HepG2 (cell line): ENCODE data around the gene KRTCAP2. TPM values are rescaled to one million over a fixed set of nuclear protein-coding genes. Genes with fewer than 3 reads are reported as not detected.

Source experiments
- ARNT2 ChIP-seq: sonication (generic); formaldehyde crosslinking; IDR thresholded peaks from 2 replicates; pipeline ENCODE4 v1.8.0; 2022; ENCODE audit warnings: mild to moderate bottlenecking, low read depth, missing genetic modification reagents, moderate library complexity
- ATF6 ChIP-seq: sonication (generic); formaldehyde crosslinking; conservative IDR thresholded peaks from 2 replicates; pipeline ENCODE4 v1.4.0; 2020; ENCODE audit warnings: missing genetic modification reagents
- CAMTA2 ChIP-seq: sonication (generic); formaldehyde crosslinking; IDR thresholded peaks from 2 replicates; pipeline ENCODE4 v1.4.0; 2020; ENCODE audit warnings: mild to moderate bottlenecking, missing genetic modification reagents, borderline replicate concordance
- CREB1 ChIP-seq, 2 experiments: fragments of 450-650 bp in 1 of 2; IDR thresholded peaks; 2 replicates each; pipeline ENCODE4 v1.6.1; 2016 to 2017; ENCODE audit warnings: control low read depth in 1 of 2, mild to moderate bottlenecking in 1 of 2, missing compliant biosample characterization in 1 of 2, missing genetic modification characterization in 1 of 2
- HHEX ChIP-seq: IDR thresholded peaks from 2 replicates; pipeline ENCODE4 v1.6.1; 2016; ENCODE audit warnings: control low read depth
- JUN ChIP-seq: sonication (generic); formaldehyde crosslinking; IDR thresholded peaks from 2 replicates; pipeline ENCODE4 v1.4.0; 2020; ENCODE audit warnings: mild to moderate bottlenecking, missing genetic modification reagents
- NCOA5 ChIP-seq: sonication (generic); formaldehyde crosslinking; IDR thresholded peaks from 2 replicates; pipeline ENCODE4 v1.4.0; 2020; ENCODE audit warnings: missing genetic modification reagents
- NONO ChIP-seq, 2 experiments: fragments of 450-650 bp in 1 of 2; sonication (generic) in 1 of 2; formaldehyde crosslinking in 1 of 2; IDR thresholded peaks in 1 of 2; conservative IDR thresholded peaks in 1 of 2; 2 replicates each; pipeline versions ENCODE4 v1.6.1 to v1.8.0; 2017 to 2022; ENCODE audit warnings: mild to moderate bottlenecking in 1 of 2, missing genetic modification reagents in 1 of 2, moderate library complexity in 1 of 2
- NR0B2 ChIP-seq: sonication (generic); formaldehyde crosslinking; IDR thresholded peaks from 2 replicates; pipeline ENCODE4 v1.4.0; 2020; ENCODE audit warnings: mild to moderate bottlenecking, missing genetic modification reagents
- POLR2AphosphoS5 ChIP-seq: IDR thresholded peaks from 2 replicates; pipeline ENCODE4 v1.6.1; 2012; ENCODE audit warnings: low read depth, low read length
- SP2 ChIP-seq: sonication (generic); formaldehyde crosslinking; IDR thresholded peaks from 2 replicates; pipeline ENCODE4 v1.5.1; 2020; ENCODE audit warnings: mild to moderate bottlenecking, missing genetic modification reagents
- SRSF1 ChIP-seq: fragments of 200-400 bp; formaldehyde crosslinking; optimal IDR thresholded peaks from 2 replicates; pipeline ENCODE3; 2017; ENCODE audit warnings: mild to moderate bottlenecking, low read depth, low read length, moderate library complexity
- TEAD3 ChIP-seq: optimal IDR thresholded peaks from 2 replicates; pipeline ENCODE3; 2016; ENCODE audit warnings: borderline replicate concordance
- TOE1 ChIP-seq: sonication (generic); formaldehyde crosslinking; IDR thresholded peaks from 2 replicates; pipeline ENCODE4 v1.4.0; 2020; ENCODE audit warnings: mild to moderate bottlenecking, missing genetic modification reagents
- TRIM22 ChIP-seq: fragments of 450-650 bp; IDR thresholded peaks from 2 replicates; pipeline ENCODE4 v1.6.1; 2017
- ZBTB20 ChIP-seq: sonication (generic); formaldehyde crosslinking; IDR thresholded peaks from 2 replicates; pipeline ENCODE4 v1.8.1; 2023; ENCODE audit warnings: missing genetic modification reagents, low read depth, mild to moderate bottlenecking, borderline replicate concordance
- ZFYVE20 ChIP-seq: sonication (generic); formaldehyde crosslinking; IDR thresholded peaks from 2 replicates; pipeline ENCODE4 v1.8.0; 2023; ENCODE audit warnings: low read depth, mild to moderate bottlenecking, moderate library complexity, missing genetic modification reagents, borderline replicate concordance
- ZNF264 ChIP-seq: sonication (generic); formaldehyde crosslinking; IDR thresholded peaks from 2 replicates; pipeline ENCODE4 v1.4.0; 2020; ENCODE audit warnings: missing genetic modification reagents
- ZNF512 ChIP-seq: sonication (generic); formaldehyde crosslinking; IDR thresholded peaks from 2 replicates; pipeline ENCODE4 v1.4.0; 2020; ENCODE audit warnings: mild to moderate bottlenecking, missing genetic modification reagents
- ZNF576 ChIP-seq: sonication (generic); formaldehyde crosslinking; IDR thresholded peaks from 2 replicates; pipeline ENCODE4 v1.4.0; 2020; ENCODE audit warnings: mild to moderate bottlenecking, missing genetic modification reagents
- ZNF615 ChIP-seq: sonication (generic); formaldehyde crosslinking; IDR thresholded peaks from 2 replicates; pipeline ENCODE4 v1.5.0; 2020; ENCODE audit warnings: mild to moderate bottlenecking, missing genetic modification reagents, borderline replicate concordance
- ZSCAN5A ChIP-seq: sonication (generic); formaldehyde crosslinking; IDR thresholded peaks from 2 replicates; pipeline ENCODE4 v1.8.0; 2022; ENCODE audit warnings: mild to moderate bottlenecking, missing genetic modification reagents, borderline replicate concordance
- polyA plus RNA-seq, 8 experiments: library from polyadenylated mRNA; depleted of rRNA in 3 of 8; stranded (reverse) in 7 of 8; unstranded in 1 of 8; fragments of >200 nt; fragmentation: Illumina TruSeq in 4 of 8; extraction: Trizol in 4 of 8; gene quantifications; 2 replicates each; pipeline versions ENCODE4 v1.2.1 to v1.2.3, GENCODE V29; 2011 to 2016; ENCODE audit warnings: low read depth in 4 of 8, missing spikeins in 1 of 8, mixed read lengths in 1 of 8; ENCODE audit not compliant: insufficient read depth in 1 of 8
- total RNA-seq, 5 experiments: library from RNA; depleted of rRNA; stranded (reverse); fragments of >200 nt; fragmentation: Illumina TruSeq; extraction: Trizol; gene quantifications; 2 replicates each; pipeline ENCODE4 v1.2.3, GENCODE V29; 2016; ENCODE audit warnings: low read depth in 1 of 5

The KRTCAP2 gene
- total and polyA plus RNA-seq, 2 of the 13 experiments (the other 11 are each of a cell fraction or from before 2014, with no cell fraction given) = 77.3 to 79.4 TPM

GRCh38 chr1:155125946-155126555 is 47.1 kb downstream of the KRTCAP2 start (continued):
- TF ChIP-seq ATF6 (CRISPR knock-in tag) (peak; percentile 90), NCOA5 (CRISPR knock-in tag) (no peak), SRSF1 (no peak), ZSCAN5A (CRISPR knock-in tag) (peak; percentile 97), ZNF264 (peak; percentile 95; the same call in 1 of the 2 replicates), NR0B2 (CRISPR knock-in tag) (peak; percentile 93), SP2 (CRISPR knock-in tag) (no peak), HHEX (CRISPR knock-in tag) (no peak; the same call in 1 of the 2 replicates), TRIM22 (no peak), ZNF512 (CRISPR knock-in tag) (peak; percentile 86; the same call in 1 of the 2 replicates), ZBTB20 (CRISPR knock-in tag) (peak; percentile 78; the same call in 1 of the 2 replicates), TOE1 (CRISPR knock-in tag) (peak; percentile 82; the same call in 1 of the 2 replicates), ZFYVE20 (no peak), ZNF615 (CRISPR knock-in tag) (peak; percentile 92; the same call in 1 of the 2 replicates), ARNT2 (CRISPR knock-in tag) (peak; percentile 96), POLR2AphosphoS5 (no peak; the same call in 1 of the 2 replicates), TEAD3 (CRISPR knock-in tag) (peak; percentile 74), CAMTA2 (CRISPR knock-in tag) (no peak), NONO (IDR thresholded peaks at IDR 0.05) (no peak), NONO (CRISPR knock-in tag; conservative IDR thresholded peaks at IDR 0.05) (peak; percentile 97), CREB1 (IDR thresholded peaks at IDR 0.05) (peak; percentile 14; the same call in 1 of the 2 replicates), CREB1 (CRISPR knock-in tag; IDR thresholded peaks at IDR 0.05) (no peak), JUN (CRISPR knock-in tag) (peak; percentile 73), ZNF576 (CRISPR knock-in tag) (no peak)
